K562 (cell line): Measurements from ENCODE around the gene PILRA. TPM values are rescaled to one million over a fixed set of nuclear protein-coding genes. Genes with fewer than 3 reads are reported as not detected.

Source experiments
- ATF2 ChIP-seq: sonication (generic); formaldehyde crosslinking; IDR thresholded peaks from 2 replicates; pipeline ENCODE4 v1.8.1; 2022; ENCODE audit warnings: missing genetic modification reagents
- BDP1 ChIP-seq: IDR thresholded peaks from 3 replicates; pipeline ENCODE4 v1.6.1; 2011; ENCODE audit not compliant: insufficient read length, insufficient read depth
- CBFA2T3 ChIP-seq: fragments of 450-650 bp; IDR thresholded peaks from 2 replicates; pipeline ENCODE4 v1.6.1; 2017
- DIDO1 ChIP-seq: fragments of 450-650 bp; IDR thresholded peaks from 2 replicates; pipeline ENCODE4 v1.6.1; 2016; ENCODE audit warnings: low read depth, missing biosample characterization, missing genetic modification characterization
- ELK1 ChIP-seq: sonication (generic); formaldehyde crosslinking; IDR thresholded peaks from 2 replicates; pipeline ENCODE4 v1.8.1; 2022; ENCODE audit warnings: missing genetic modification reagents
- MCM5 ChIP-seq: fragments of 450-650 bp; IDR thresholded peaks from 2 replicates; pipeline ENCODE4 v1.6.1; 2016; ENCODE audit warnings: low read depth
- NBN ChIP-seq: fragments of 450-650 bp; IDR thresholded peaks from 2 replicates; pipeline ENCODE4 v1.6.1; 2016; ENCODE audit warnings: low read depth, mild to moderate bottlenecking
- NR3C1 ChIP-seq: sonication (generic); formaldehyde crosslinking; IDR thresholded peaks from 2 replicates; pipeline ENCODE4 v1.8.1; 2022; ENCODE audit warnings: missing genetic modification reagents
- PHB2 ChIP-seq: fragments of 450-650 bp; IDR thresholded peaks from 2 replicates; pipeline ENCODE4 v1.6.1; 2017; ENCODE audit warnings: low read depth
- PHTF2 ChIP-seq: fragments of 250-450 bp; sonication (Bioruptor Pico); IDR thresholded peaks from 2 replicates; pipeline ENCODE4 v1.5.0; 2021; ENCODE audit warnings: mild to moderate bottlenecking
- PRPF4 ChIP-seq: fragments of 200-400 bp; formaldehyde crosslinking; IDR thresholded peaks from one replicate; pipeline ENCODE4 v1.6.1; 2017; ENCODE audit warnings: low read length, low read depth, mild to moderate bottlenecking; ENCODE audit not compliant: insufficient read depth, poor library complexity, severe bottlenecking
- RBM39 ChIP-seq: fragments of 200-400 bp; formaldehyde crosslinking; optimal IDR thresholded peaks from 2 replicates; pipeline ENCODE3; 2018; ENCODE audit warnings: low read depth, low read length
- RNF2 ChIP-seq: sonication (generic); IDR thresholded peaks from 2 replicates; pipeline ENCODE4 v1.6.1; 2016
- SFPQ ChIP-seq: fragments of 200-400 bp; formaldehyde crosslinking; IDR thresholded peaks from 2 replicates; pipeline ENCODE4 v1.6.1; 2017; ENCODE audit warnings: mild to moderate bottlenecking, low read depth, low read length, moderate library complexity
- SIN3A ChIP-seq, 2 experiments: fragments of 150-350 bp in 1 of 2; IDR thresholded peaks; 2 replicates each; pipeline ENCODE4 v1.6.1; 2011 to 2016; ENCODE audit warnings: borderline replicate concordance in 2 of 2, low read depth in 2 of 2, low read length in 2 of 2, mild to moderate bottlenecking in 2 of 2, moderate library complexity in 2 of 2; ENCODE audit not compliant: control insufficient read depth in 1 of 2
- ZNF253 ChIP-seq: fragments of 250-450 bp; sonication (Bioruptor Pico); conservative IDR thresholded peaks from 2 replicates; pipeline ENCODE4 v1.6.1; 2021; ENCODE audit warnings: mild to moderate bottlenecking
- ZNF277 ChIP-seq: fragments of 250-450 bp; sonication (Bioruptor Pico); IDR thresholded peaks from 2 replicates; pipeline ENCODE4 v1.8.0; 2022; ENCODE audit warnings: inconsistent platforms, mild to moderate bottlenecking, moderate library complexity, borderline replicate concordance
- ZNF436 ChIP-seq: fragments of 250-450, 450-650 bp; sonication (Bioruptor Pico); formaldehyde crosslinking; IDR thresholded peaks from 2 replicates; pipeline ENCODE4 v1.7.0; 2020; ENCODE audit warnings: mild to moderate bottlenecking
- ZNF696 ChIP-seq: fragments of 250-450 bp; sonication (Bioruptor Pico); conservative IDR thresholded peaks from 2 replicates; pipeline ENCODE4 v1.4.0; 2020; ENCODE audit warnings: mild to moderate bottlenecking, moderate library complexity
- polyA plus RNA-seq, 8 experiments: library from polyadenylated mRNA; depleted of rRNA in 4 of 8; stranded (reverse) in 5 of 8; unstranded in 3 of 8; fragments of >200 nt; fragmentation: Nextera tagmentation in 2 of 8; fragmentation: Illumina TruSeq in 1 of 8; extraction: Ambion mirVana in 2 of 8; extraction: Trizol in 1 of 8; gene quantifications; 2 replicates each; pipeline versions ENCODE4 v1.2.1 to v1.2.3, GENCODE V29; 2011 to 2014; ENCODE audit warnings: inconsistent platforms in 1 of 8, missing spikeins in 1 of 8
- total RNA-seq, 7 experiments: library from RNA; depleted of rRNA in 6 of 7; stranded (reverse); fragments of >200 nt in 6 of 7; fragmentation: Illumina TruSeq in 2 of 7; extraction: Trizol in 2 of 7; gene quantifications; 2 replicates each; pipeline versions ENCODE4 v1.2.1 to v1.2.3, GENCODE V29; 2011 to 2021; ENCODE audit warnings: low replicate concordance in 1 of 7
- TF ChIP-seq, protein P1 (sequence below): fragments of 450-650 bp; formaldehyde crosslinking; IDR thresholded peaks from 2 replicates; pipeline ENCODE4 v1.4.0; 2020; ENCODE audit warnings: mild to moderate bottlenecking, mixed read lengths

PILRA gene
- total and polyA plus RNA-seq, 9 of the 15 experiments (the other 6 are each of a cell fraction or from before 2014, with no cell fraction given), result 0.13 to 1.8 (median 0.62) TPM

GRCh38 chr7:100444311-100445278 is 71.3 kb downstream of the PILRA start (continued):
- TF ChIP-seq ZNF253 (CRISPR knock-in tag) (no peak), SFPQ (no peak), RNF2 (peak; percentile 86), PHB2 (0 out of 2 replicates have a peak, but pooled peaks have one; percentile 43), RBM39 (no peak), ZNF436 (peak; percentile 89), PHTF2 (CRISPR knock-in tag) (no peak), BDP1 (no peak), ATF2 (peak; percentile 94), SIN3A (IDR thresholded peaks at IDR 0.05; ENCODE audit: borderline replicate concordance in 2 of 2, control insufficient read depth in 1 of 2, low read depth in 2 of 2, low read length in 2 of 2) (no peak), ZNF277 (CRISPR knock-in tag) (no peak), NBN (peak; percentile 78), ELK1 (CRISPR knock-in tag) (no peak), ZNF696 (CRISPR knock-in tag) (no peak), NR3C1 (no peak), PRPF4 (no peak), DIDO1 (peak; percentile 71; the same call in 1 of the 2 replicates), CBFA2T3 (peak; percentile 83), MCM5 (no peak)
- TF ChIP-seq, protein P1, sequence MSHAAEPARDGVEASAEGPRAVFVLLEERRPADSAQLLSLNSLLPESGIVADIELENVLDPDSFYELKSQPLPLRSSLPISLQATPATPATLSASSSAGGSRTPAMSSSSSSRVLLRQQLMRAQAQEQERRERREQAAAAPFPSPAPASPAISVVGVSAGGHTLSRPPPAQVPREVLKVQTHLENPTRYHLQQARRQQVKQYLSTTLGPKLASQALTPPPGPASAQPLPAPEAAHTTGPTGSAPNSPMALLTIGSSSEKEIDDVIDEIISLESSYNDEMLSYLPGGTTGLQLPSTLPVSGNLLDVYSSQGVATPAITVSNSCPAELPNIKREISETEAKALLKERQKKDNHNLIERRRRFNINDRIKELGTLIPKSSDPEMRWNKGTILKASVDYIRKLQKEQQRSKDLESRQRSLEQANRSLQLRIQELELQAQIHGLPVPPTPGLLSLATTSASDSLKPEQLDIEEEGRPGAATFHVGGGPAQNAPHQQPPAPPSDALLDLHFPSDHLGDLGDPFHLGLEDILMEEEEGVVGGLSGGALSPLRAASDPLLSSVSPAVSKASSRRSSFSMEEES (CRISPR knock-in tag), result peak; percentile 66
